Left lobe of liver (tissue), 2 donors: ENCODE measurements around the gene DOCK1. TPM values are rescaled to one million over a fixed set of nuclear protein-coding genes. Genes with fewer than 3 reads are reported as not detected.
A peak's percentile ranks its signal among the peaks of the same experiment; 100 is the strongest.

Experiments used
- ATAC-seq: fragments of 200-7000 bp; cut with Tn5 transposase; one replicate; pipeline ENCODE4 v1.9.1; 2020; ENCODE audit warnings: mild to moderate bottlenecking, moderate library complexity
- DNase-seq: peaks from one replicate; pipeline ENCODE4 v3.0.0-alpha.2; 2020; ENCODE audit warnings: low spot score
- total RNA-seq: library from RNA; stranded (reverse); gene quantifications from one replicate; pipeline ENCODE4 v1.2.1, GENCODE V29; 2021
- donor health status: DM: no; HTN: no; CAD: no; lungs with moderate emphysema.
- donor health status: DM: no; HTN: yes; CAD: no.

The DOCK1 gene
- total RNA-seq, 1 donor from 2014 or later: 14.7 TPM

GRCh38 chr10:127243490-127244272, 338.5 kb downstream of the DOCK1 start:
- peak; percentile 56 for ATAC-seq
- no peak for DNase-seq

GRCh38 chr10:127245456-127245855, 340.2 kb downstream of the DOCK1 start:
- ATAC-seq (no peak), DNase-seq (no peak)

GRCh38 chr10:127250031-127250430, 344.8 kb downstream of the DOCK1 start:
- DNase-seq (no peak), ATAC-seq (no peak)

GRCh38 chr10:127252818-127253217, 347.6 kb downstream of the DOCK1 start:
- ATAC-seq: no peak
- no peak for DNase-seq

- DNase-seq (no peak), ATAC-seq (no peak)
These were observed 349.0 kb downstream of the DOCK1 start for GRCh38 chr10:127254276-127254675.

GRCh38 chr10:127257395-127257794, 352.2 kb downstream of the DOCK1 start:
- no peak for ATAC-seq
- DNase-seq: no peak

- ATAC-seq (no peak), DNase-seq (no peak)
These were observed 354.1 kb downstream of the DOCK1 start for GRCh38 chr10:127259347-127259746.

- ATAC-seq (no peak), DNase-seq (no peak)
These were observed 357.4 kb downstream of the DOCK1 start for GRCh38 chr10:127262606-127263005.

GRCh38 chr10:127265288-127265687, 360.1 kb downstream of the DOCK1 start:
- no peak for ATAC-seq
- DNase-seq: no peak

- DNase-seq (no peak), ATAC-seq (no peak)
These were observed 361.2 kb downstream of the DOCK1 start for GRCh38 chr10:127266431-127266830.

- ATAC-seq (no peak), DNase-seq (no peak)
These were observed 362.2 kb downstream of the DOCK1 start for GRCh38 chr10:127267442-127267841.

- ATAC-seq (no peak), DNase-seq (no peak)
These were observed 366.8 kb downstream of the DOCK1 start for GRCh38 chr10:127272076-127272475.

GRCh38 chr10:127275272-127275671, 370.0 kb downstream of the DOCK1 start:
- DNase-seq: no peak
- ATAC-seq: no peak

GRCh38 chr10:127275793-127276450, 370.7 kb downstream of the DOCK1 start:
- DNase-seq (no peak), ATAC-seq (no peak)

- DNase-seq: peak; percentile 8
- ATAC-seq: no peak
These were observed 371.7 kb downstream of the DOCK1 start for GRCh38 chr10:127276794-127277462.

GRCh38 chr10:127278001-127278400, 372.8 kb downstream of the DOCK1 start:
- no peak for DNase-seq
- ATAC-seq: no peak

- ATAC-seq: no peak
These were observed 374.1 kb downstream of the DOCK1 start for GRCh38 chr10:127279334-127279774.

GRCh38 chr10:127280446-127280845, 375.2 kb downstream of the DOCK1 start:
- no peak for ATAC-seq
- no peak for DNase-seq

More at GRCh38 chr10:127279334-127279774, 374.1 kb downstream of the DOCK1 start:
- DNase-seq: no peak

GRCh38 chr10:127283017-127283416, 377.8 kb downstream of the DOCK1 start:
- ATAC-seq: no peak
- DNase-seq: peak; percentile 18

GRCh38 chr10:127283576-127283975, 378.3 kb downstream of the DOCK1 start:
- ATAC-seq: no peak
- no peak for DNase-seq

GRCh38 chr10:127290850-127291249, 385.6 kb downstream of the DOCK1 start:
- ATAC-seq (no peak), DNase-seq (no peak)

GRCh38 chr10:127291329-127291728, 386.1 kb downstream of the DOCK1 start:
- ATAC-seq (no peak), DNase-seq (no peak)
